H9 (cell line): Measurements from ENCODE around the gene PHTF1. TPM values are rescaled to one million over a fixed set of nuclear protein-coding genes. Genes with fewer than 3 reads are reported as not detected.
"Not testable (repeated sequence)": the region's sequence is repeated elsewhere in the genome, so short reads cannot be mapped to it uniquely, and the experiment has no call there.

ENCODE experiments used
- DNase-seq: peaks from one replicate; pipeline ENCODE4 v3.0.0-alpha.2; 2017
- H2AFZ ChIP-seq: one replicate; pipeline ENCODE4 v1.6.1; 2013; ENCODE audit warnings: mild to moderate bottlenecking, low read length, control low read depth, moderate library complexity
- H2AK5ac ChIP-seq: 2 replicates; pipeline ENCODE4 v1.6.1; 2013; ENCODE audit warnings: low read length, control low read depth, mixed read lengths; ENCODE audit not compliant: insufficient read length
- H2BK120ac ChIP-seq: one replicate; pipeline ENCODE4 v1.6.1; 2013; ENCODE audit warnings: low read depth, mild to moderate bottlenecking, low read length, control low read depth, inconsistent platforms; ENCODE audit not compliant: poor library complexity, severe bottlenecking
- H2BK12ac ChIP-seq: 2 replicates; pipeline ENCODE4 v1.6.1; 2013; ENCODE audit warnings: low read length, control low read depth, mixed read lengths, low read depth; ENCODE audit not compliant: insufficient read length
- H2BK15ac ChIP-seq: 2 replicates; pipeline ENCODE4 v1.6.1; 2013; ENCODE audit warnings: low read depth, low read length, control low read depth
- H2BK20ac ChIP-seq: one replicate; pipeline ENCODE4 v1.6.1; 2013; ENCODE audit warnings: low read depth, mild to moderate bottlenecking, low read length, control low read depth, inconsistent platforms; ENCODE audit not compliant: poor library complexity, severe bottlenecking
- H2BK5ac ChIP-seq: 2 replicates; pipeline ENCODE4 v1.6.1; 2013; ENCODE audit warnings: low read length, control low read depth, mixed read lengths; ENCODE audit not compliant: insufficient read length
- H3K14ac ChIP-seq: 2 replicates; pipeline ENCODE4 v1.6.1; 2013; ENCODE audit warnings: low read length, control low read depth; ENCODE audit not compliant: insufficient read depth
- H3K18ac ChIP-seq: 2 replicates; pipeline ENCODE4 v1.6.1; 2013; ENCODE audit warnings: low read depth, mild to moderate bottlenecking, mixed read lengths, low read length, control low read depth; ENCODE audit not compliant: insufficient read length
- H3K23ac ChIP-seq: 2 replicates; pipeline ENCODE4 v1.6.1; 2013; ENCODE audit warnings: low read length, control low read depth, mixed read lengths, low read depth; ENCODE audit not compliant: insufficient read length
- H3K23me2 ChIP-seq: 2 replicates; pipeline ENCODE4 v1.6.1; 2013; ENCODE audit warnings: low read depth, mild to moderate bottlenecking, mixed read lengths, low read length, control low read depth; ENCODE audit not compliant: insufficient read length, poor library complexity, severe bottlenecking
- H3K27ac ChIP-seq: 2 replicates; pipeline ENCODE4 v1.5.1; 2013; ENCODE audit warnings: low read length, control low read depth, mixed read lengths, low read depth; ENCODE audit not compliant: insufficient read length
- H3K27me3 ChIP-seq: 2 replicates; pipeline ENCODE4 v1.6.1; 2013; ENCODE audit warnings: low read length, control low read depth, inconsistent platforms; ENCODE audit not compliant: insufficient read depth
- H3K4ac ChIP-seq: 2 replicates; pipeline ENCODE4 v1.6.1; 2013; ENCODE audit warnings: low read depth, mild to moderate bottlenecking, control low read depth, inconsistent platforms, low read length, moderate library complexity
- H3K4me1 ChIP-seq: 2 replicates; pipeline ENCODE4 v1.6.1; 2013; ENCODE audit warnings: low read length, control low read depth, inconsistent platforms; ENCODE audit not compliant: insufficient read depth
- H3K4me2 ChIP-seq: 2 replicates; pipeline ENCODE4 v1.6.1; 2013; ENCODE audit warnings: low read length, control low read depth, mixed read lengths; ENCODE audit not compliant: insufficient read length, insufficient read depth
- H3K56ac ChIP-seq: 2 replicates; pipeline ENCODE4 v1.6.1; 2013; ENCODE audit warnings: low read depth, mild to moderate bottlenecking, mixed read lengths, low read length, control low read depth; ENCODE audit not compliant: insufficient read length
- H3K79me1 ChIP-seq: 2 replicates; pipeline ENCODE4 v1.6.1; 2013; ENCODE audit warnings: low read depth, mild to moderate bottlenecking, moderate library complexity, low read length, control low read depth, inconsistent platforms; ENCODE audit not compliant: insufficient read depth, poor library complexity, severe bottlenecking
- H3K79me2 ChIP-seq: 2 replicates; pipeline ENCODE4 v1.6.1; 2013; ENCODE audit warnings: low read length, control low read depth, inconsistent platforms; ENCODE audit not compliant: insufficient read depth
- H3K9ac ChIP-seq: 2 replicates; pipeline ENCODE4 v1.6.1; 2013; ENCODE audit warnings: low read length, control low read depth, mixed read lengths; ENCODE audit not compliant: insufficient read length; ENCODE audit errors: extremely low read depth
- H3K9me3 ChIP-seq: one replicate; pipeline ENCODE4 v1.6.1; 2013; ENCODE audit warnings: low read depth, low read length, inconsistent platforms; ENCODE audit not compliant: control insufficient read depth
- H3T11ph ChIP-seq: one replicate; pipeline ENCODE4 v1.6.1; 2013; ENCODE audit warnings: mild to moderate bottlenecking, low read length, control low read depth, inconsistent platforms
- H4K20me1 ChIP-seq: one replicate; pipeline ENCODE4 v1.6.1; 2013; ENCODE audit not compliant: control insufficient read depth, insufficient read length, insufficient read depth
- H4K5ac ChIP-seq: 2 replicates; pipeline ENCODE4 v1.6.1; 2013; ENCODE audit warnings: low read depth, mild to moderate bottlenecking, mixed read lengths, low read length, control low read depth; ENCODE audit not compliant: insufficient read length
- H4K8ac ChIP-seq: replicated peaks from 2 replicates; pipeline ENCODE4 v1.6.1; 2013; ENCODE audit warnings: low read length, control low read depth, mixed read lengths, low read depth; ENCODE audit not compliant: insufficient read length
- H4K91ac ChIP-seq: 2 replicates; pipeline ENCODE4 v1.6.1; 2013; ENCODE audit warnings: low read depth, mild to moderate bottlenecking, moderate library complexity, mixed read lengths, low read length, control low read depth; ENCODE audit not compliant: insufficient read length
- H3K27ac Mint-ChIP-seq, 3 experiments: 2 replicates in 2 of 3; 3 replicates in 1 of 3; pipeline ENCODE4 v1.8.0; 2020 to 2021; ENCODE audit warnings: mixed read lengths in 3 of 3, mild to moderate bottlenecking in 1 of 3, moderate library complexity in 1 of 3
- H3K27me3 Mint-ChIP-seq: 2 replicates; pipeline ENCODE4 v1.8.0; 2021; ENCODE audit warnings: low read depth, mild to moderate bottlenecking, moderate library complexity, mixed read lengths
- H3K36me3 Mint-ChIP-seq, 3 experiments: 2 replicates in 2 of 3; 3 replicates in 1 of 3; pipeline ENCODE4 v1.8.0; 2020 to 2021; ENCODE audit warnings: low read depth in 3 of 3, mixed read lengths in 3 of 3; ENCODE audit not compliant: insufficient read depth in 1 of 3
- H3K4me1 Mint-ChIP-seq, 2 experiments: 2 replicates each; pipeline ENCODE4 v1.8.0; 2020; ENCODE audit warnings: mixed read lengths in 2 of 2
- H3K4me3 Mint-ChIP-seq, 2 experiments: 2 replicates in 1 of 2; 3 replicates in 1 of 2; pipeline ENCODE4 v1.8.0; 2020 to 2021; ENCODE audit warnings: mild to moderate bottlenecking in 2 of 2, mixed read lengths in 2 of 2, moderate library complexity in 1 of 2
- H3K9me3 Mint-ChIP-seq, 2 experiments: 2 replicates in 1 of 2; 3 replicates in 1 of 2; pipeline ENCODE4 v1.8.0; 2020; ENCODE audit warnings: mild to moderate bottlenecking in 2 of 2, mixed read lengths in 2 of 2, moderate library complexity in 1 of 2
- CTCF ChIP-seq: fragments of 200-600 bp; sonication (generic); conservative IDR thresholded peaks from 3 replicates; pipeline ENCODE4 v1.8.0; 2021; ENCODE audit warnings: antibody characterized with exemption, mild to moderate bottlenecking
- WGBS: extraction: QIAGEN DNeasy Blood & Tissue Kit; methylation state at CpG from one replicate; pipeline ENCODE4 v1.1.7; 2013; ENCODE audit warnings: missing lambda C conversion rate, low lambda C conversion rate, mixed read lengths; ENCODE audit not compliant: insufficient read length; ENCODE audit errors: extremely low coverage; 5-methylcytosine and 5-hydroxymethylcytosine counted together
- total RNA-seq: library from RNA; stranded (reverse); gene quantifications from 2 replicates; pipeline ENCODE4 v1.2.1, GENCODE V29; 2021

PHTF1 gene
- total RNA-seq, 1 experiment from 2014 or later: 28.4 TPM

GRCh38 chr1:113756461-113756860 is 2.8 kb downstream of the PHTF1 start:
- Histone ChIP-seq H3K4me1 (no peaks in the 10 kb centered on the region), H3K9ac (no peak overlapping the region), H3K23me2 (peaks cover 13% of the 10 kb centered on the region), H3K18ac (no peak overlapping the region), H4K8ac (no peak overlapping the region), H3K23ac (no peak overlapping the region), H2BK5ac (no peak overlapping the region), H2BK120ac (no peak overlapping the region), H4K5ac (no peak overlapping the region), H4K91ac (no peak overlapping the region), H3K79me1 (no peaks in the 10 kb centered on the region), H3K56ac (no peak overlapping the region), H4K20me1 (no peaks in the 10 kb centered on the region), H3K27me3 (no peaks in the 10 kb centered on the region), H2BK15ac (no peak overlapping the region), H2BK12ac (no peak overlapping the region), H3T11ph (no peak overlapping the region), H3K79me2 (no peaks in the 10 kb centered on the region), H3K4ac (no peak overlapping the region), H3K9me3 (no peaks in the 10 kb centered on the region), H2AFZ (no peak overlapping the region), H2BK20ac (no peak overlapping the region), H3K27ac (no peak overlapping the region), H3K4me2 (no peak overlapping the region), H2AK5ac (no peak overlapping the region), H3K14ac (no peak overlapping the region)
- H3K9me3 Mint-ChIP-seq: no peaks in the 10 kb centered on the region
- no peaks in the 10 kb centered on the region; the same call in 1 of the 2 replicates for H3K27me3 Mint-ChIP-seq
- peaks cover 20 to 26% of the 10 kb centered on the region in 2 experiments for H3K4me1 Mint-ChIP-seq
- no peak for TF ChIP-seq CTCF
- 0 out of 7 replicates have a peak overlapping the region, but pooled peaks of 1 of the 3 experiments have one; percentile 84 for H3K27ac Mint-ChIP-seq
- no peak for DNase-seq
- peaks cover 8 to 33% (median 14%) of the 10 kb centered on the region in 3 experiments; a peak in 6 of 7 replicates for H3K36me3 Mint-ChIP-seq
- H3K4me3 Mint-ChIP-seq: no peak overlapping the region
- WGBS: no CpG with 5 or more reads among the region's 1 CpG

GRCh38 chr1:113753333-113753732 is 6.0 kb downstream of the PHTF1 start:
- H3K36me3 Mint-ChIP-seq: peaks cover 15 to 45% (median 27%) of the 10 kb centered on the region in 3 experiments; a peak in 6 of 7 replicates
- H4K8ac ChIP-seq, H2AFZ ChIP-seq, H3K27ac Mint-ChIP-seq, H2BK120ac ChIP-seq, H4K91ac ChIP-seq, H3K79me2 ChIP-seq, H2BK15ac ChIP-seq, H3K27me3 Mint-ChIP-seq, H3K27me3 ChIP-seq, H3K9me3 ChIP-seq, H2AK5ac ChIP-seq, H3K4me1 ChIP-seq, H3K14ac ChIP-seq, H3K4me3 Mint-ChIP-seq, H3K79me1 ChIP-seq, H3K23ac ChIP-seq, H3K27ac ChIP-seq, H3K4ac ChIP-seq, H2BK5ac ChIP-seq, H4K20me1 ChIP-seq, H4K5ac ChIP-seq, H3K9me3 Mint-ChIP-seq, DNase-seq, H3K56ac ChIP-seq, H3T11ph ChIP-seq, H2BK20ac ChIP-seq, H2BK12ac ChIP-seq, H3K18ac ChIP-seq, H3K9ac ChIP-seq, H3K23me2 ChIP-seq, H3K4me2 ChIP-seq: not testable (repeated sequence)
- WGBS: no CpG with 5 or more reads among the region's 6 CpGs
- peaks cover 7 to 15% of the 10 kb centered on the region in 2 experiments for H3K4me1 Mint-ChIP-seq
